IMR-90 (cell line): ENCODE results near the gene ITSN2. TPM values are rescaled to one million over a fixed set of nuclear protein-coding genes. Genes with fewer than 3 reads are reported as not detected.
A peak's percentile ranks its signal among the peaks of the same experiment; 100 is the strongest.

Experiments used
- ATAC-seq: fragments of 200-7000 bp; cut with Tn5 transposase; 2 replicates; pipeline ENCODE4 v1.9.1; 2020; ENCODE audit warnings: low read depth, mild to moderate bottlenecking, moderate library complexity
- BruUV-seq: library from RNA; stranded (reverse); fragments of 400-500 nt; replicated peaks from 2 replicates; lab custom pipeline; 2021; lab: Mats Ljungman, UMichigan
- CTCF ChIA-PET: fragments of 300-600 bp; formaldehyde crosslinking; extraction: SDS; loops from one replicate; lab custom pipeline; 2021; ENCODE audit warnings: antibody characterized with exemption; lab: Yijun Ruan, JAX
- POLR2A ChIA-PET: fragments of 300-600 bp; sonication (Branson Sonifier 250); formaldehyde crosslinking; loops from one replicate; lab custom pipeline; 2022; ENCODE audit warnings: antibody characterized with exemption; ENCODE audit not compliant: unreplicated experiment; lab: Charles Lee
- DNase-seq: peaks from one replicate; pipeline ENCODE4 v3.0.0; 2013
- H2AFZ ChIP-seq: replicated peaks from 2 replicates; pipeline ENCODE3; 2013; ENCODE audit warnings: low read length, mild to moderate bottlenecking; ENCODE audit not compliant: poor library complexity
- H2AK5ac ChIP-seq: 2 replicates; pipeline ENCODE4 v1.6.1; 2013; ENCODE audit warnings: low read depth, low read length, inconsistent platforms
- H2AK9ac ChIP-seq: replicated peaks from 2 replicates; pipeline ENCODE3; 2013; ENCODE audit warnings: mild to moderate bottlenecking, low read depth, low read length, moderate library complexity; ENCODE audit not compliant: poor library complexity
- H2BK120ac ChIP-seq: 2 replicates; pipeline ENCODE4 v1.6.1; 2013; ENCODE audit warnings: low read depth, low read length, inconsistent platforms
- H2BK15ac ChIP-seq: 3 replicates; pipeline ENCODE4 v1.6.1; 2013; ENCODE audit warnings: low read depth, low read length, inconsistent platforms
- H2BK20ac ChIP-seq: 2 replicates; pipeline ENCODE4 v1.6.1; 2013; ENCODE audit warnings: low read depth, mild to moderate bottlenecking, inconsistent platforms, low read length, moderate library complexity
- H2BK5ac ChIP-seq: 2 replicates; pipeline ENCODE4 v1.6.1; 2013; ENCODE audit warnings: mild to moderate bottlenecking, low read depth, low read length, inconsistent platforms; ENCODE audit not compliant: poor library complexity, severe bottlenecking
- H3K14ac ChIP-seq: replicated peaks from 2 replicates; pipeline ENCODE4 v1.6.1; 2013; ENCODE audit warnings: low read depth, low read length, inconsistent platforms
- H3K18ac ChIP-seq: 2 replicates; pipeline ENCODE4 v1.6.1; 2013; ENCODE audit warnings: low read depth, low read length, control low read depth
- H3K23ac ChIP-seq: 2 replicates; pipeline ENCODE4 v1.6.1; 2013; ENCODE audit warnings: low read depth, low read length, inconsistent platforms
- H3K27ac ChIP-seq: 2 replicates; pipeline ENCODE4 v1.5.1; 2013; ENCODE audit warnings: mild to moderate bottlenecking, control low read depth, low read length; ENCODE audit not compliant: insufficient read depth
- H3K27me3 ChIP-seq: 2 replicates; pipeline ENCODE4 v1.6.1; 2013; ENCODE audit warnings: low read length; ENCODE audit not compliant: control insufficient read depth, insufficient read depth
- H3K36me3 ChIP-seq: 2 replicates; pipeline ENCODE4 v1.6.1; 2013; ENCODE audit warnings: low read length, mixed read lengths; ENCODE audit not compliant: control insufficient read depth, insufficient read depth
- H3K4ac ChIP-seq: 2 replicates; pipeline ENCODE4 v1.6.1; 2013; ENCODE audit warnings: low read depth, low read length, inconsistent platforms
- H3K4me1 ChIP-seq: 2 replicates; pipeline ENCODE4 v1.6.1; 2013; ENCODE audit warnings: low read length, mixed read lengths; ENCODE audit not compliant: control insufficient read depth, insufficient read depth
- H3K4me2 ChIP-seq: 2 replicates; pipeline ENCODE4 v1.6.1; 2013; ENCODE audit warnings: low read depth, mild to moderate bottlenecking, control low read depth, low read length, moderate library complexity
- H3K4me3 ChIP-seq: 2 replicates; pipeline ENCODE4 v1.5.1; 2013; ENCODE audit warnings: low read depth, mild to moderate bottlenecking, control low read depth, low read length, moderate library complexity; ENCODE audit not compliant: insufficient read depth
- H3K56ac ChIP-seq: 2 replicates; pipeline ENCODE4 v1.6.1; 2013; ENCODE audit warnings: low read length, inconsistent platforms; ENCODE audit not compliant: insufficient read depth; ENCODE audit errors: extremely low read depth
- H3K79me1 ChIP-seq, 2 experiments: 2 replicates each; pipeline ENCODE4 v1.6.1; 2013; ENCODE audit warnings: low read length in 2 of 2, inconsistent platforms in 1 of 2, low read depth in 1 of 2
- H3K9ac ChIP-seq: 2 replicates; pipeline ENCODE4 v1.6.1; 2013; ENCODE audit warnings: low read depth, low read length, control low read depth
- H3K9me1 ChIP-seq: 2 replicates; pipeline ENCODE4 v1.6.1; 2013; ENCODE audit warnings: low read length, inconsistent platforms; ENCODE audit not compliant: insufficient read depth
- H3K9me3 ChIP-seq: 2 replicates; pipeline ENCODE4 v1.6.1; 2013; ENCODE audit warnings: low read length; ENCODE audit not compliant: control insufficient read depth, insufficient read depth
- H4K20me1 ChIP-seq: 2 replicates; pipeline ENCODE4 v1.6.1; 2013; ENCODE audit warnings: low read length, inconsistent platforms; ENCODE audit not compliant: insufficient read depth
- H4K5ac ChIP-seq: 2 replicates; pipeline ENCODE4 v1.6.1; 2013; ENCODE audit warnings: mild to moderate bottlenecking, low read depth, low read length, control low read depth
- H4K8ac ChIP-seq, 2 experiments: 2 replicates each; pipeline ENCODE4 v1.6.1; 2013; ENCODE audit warnings: low read depth in 2 of 2, low read length in 2 of 2, control low read depth in 1 of 2, inconsistent platforms in 1 of 2
- H4K91ac ChIP-seq: 2 replicates; pipeline ENCODE4 v1.6.1; 2013; ENCODE audit warnings: low read depth, low read length, inconsistent platforms; ENCODE audit not compliant: insufficient read depth
- CHD1 ChIP-seq: IDR thresholded peaks from 2 replicates; pipeline ENCODE4 v1.6.1; 2012; ENCODE audit warnings: low read depth, low read length, improper control_type of control experiment
- FOS ChIP-seq: fragments of 150-350 bp; IDR thresholded peaks from 2 replicates; pipeline ENCODE4 v1.6.1; 2016; ENCODE audit warnings: low read depth, low read length
- MAFK ChIP-seq: IDR thresholded peaks from 2 replicates; pipeline ENCODE4 v1.6.1; 2012; ENCODE audit warnings: low read depth, low read length, improper control_type of control experiment
- MXI1 ChIP-seq: IDR thresholded peaks from 2 replicates; pipeline ENCODE4 v1.6.1; 2012; ENCODE audit warnings: low read depth, mild to moderate bottlenecking, low read length, moderate library complexity, borderline replicate concordance
- WGBS, 2 experiments: methylation state at CpG; one replicate each; pipeline versions ENCODE4 v1.1.5 to v1.1.7; 2013; ENCODE audit warnings: missing lambda C conversion rate in 2 of 2; ENCODE audit not compliant: insufficient read length in 1 of 2; ENCODE audit errors: extremely low coverage in 2 of 2; 5-methylcytosine and 5-hydroxymethylcytosine counted together
- dilution Hi-C: fragments of 300-500 bp; cut with HindIII; formaldehyde crosslinking; loops from one replicate; pipeline ENCODE4 v1.14.3; 2018; ENCODE audit warnings: low sequenced_read_pairs; ENCODE audit not compliant: unreplicated experiment
- in situ Hi-C: fragments of 300-500 bp; cut with MboI; formaldehyde crosslinking; loops from 3 replicates; pipeline ENCODE4 v1.14.3; 2019; ENCODE audit warnings: low sequenced_read_pairs, inconsistent platforms, mixed read lengths
- intact Hi-C: fragments of 100-400 bp; cut with micrococcal nuclease; formaldehyde crosslinking; loops from 2 replicates; pipeline ENCODE4 v1.10.0; 2022
- polyA plus RNA-seq, 3 experiments: library from polyadenylated mRNA; depleted of rRNA; stranded (reverse); fragments of >200 nt; gene quantifications; 2 replicates each; pipeline ENCODE4 v1.2.3, GENCODE V29; 2012; ENCODE audit warnings: low replicate concordance in 1 of 3
- total RNA-seq: library from RNA; depleted of rRNA; stranded (reverse); fragments of >200 nt; gene quantifications from 2 replicates; pipeline ENCODE4 v1.2.3, GENCODE V29; 2012

ITSN2 gene
- total and polyA plus RNA-seq, 2 of the 4 experiments (the other 2 are of a cell fraction) = 10.7 to 17.2 TPM

DNA sequence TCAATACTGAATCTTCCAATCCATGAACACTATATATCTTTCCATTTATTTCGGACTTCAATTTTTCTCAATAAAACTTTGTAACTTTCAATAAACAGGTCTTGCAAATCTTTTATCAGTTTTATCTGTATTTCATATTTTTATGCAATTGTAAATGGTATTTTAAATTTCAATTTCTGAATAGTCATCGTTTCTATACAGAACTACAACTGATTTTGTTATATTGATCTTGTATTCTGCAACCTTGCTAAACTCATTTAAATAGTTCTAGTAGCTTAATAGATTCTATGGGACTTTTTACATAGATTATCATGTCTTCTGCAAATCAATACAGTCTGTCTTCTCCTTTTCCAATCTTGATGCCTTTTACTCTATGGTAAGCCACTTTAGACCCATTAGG lies 95.1 kb downstream of the ITSN2 start:
- Histone ChIP-seq H2AFZ (no peak overlapping the region), H3K9me1 (peaks cover 2% of the 10 kb centered on the region; the same call in 1 of the 2 replicates), H2AK9ac (no peak overlapping the region), H3K36me3 (peaks cover 7% of the 10 kb centered on the region), H3K27me3 (no peaks in the 10 kb centered on the region), H3K9ac (no peak overlapping the region), H3K9me3 (no peaks in the 10 kb centered on the region), H3K27ac (no peak overlapping the region), H4K20me1 (no peaks in the 10 kb centered on the region), H2BK20ac (no peak overlapping the region), H3K4me3 (no peak overlapping the region), H3K14ac (no peak overlapping the region), H4K5ac (no peak overlapping the region), H3K4me2 (no peak overlapping the region), H4K91ac (no peak overlapping the region), H2AK5ac (no peak overlapping the region), H3K23ac (no peak overlapping the region), H2BK120ac (no peak overlapping the region), H3K4me1 (peaks cover 3% of the 10 kb centered on the region; the same call in 1 of the 2 replicates), H3K56ac (no peak overlapping the region), H4K8ac (no peak overlapping the region), H3K18ac (no peak overlapping the region), H2BK5ac (no peak overlapping the region), H3K79me1 (no peaks in the 10 kb centered on the region), H2BK15ac (no peak overlapping the region), H3K4ac (no peak overlapping the region)
- in situ Hi-C loops (no loop called here), intact Hi-C loops (no loop called here), dilution Hi-C loops (no loop called here)
- TF ChIP-seq MAFK (peak; percentile 33; the same call in 1 of the 2 replicates), MXI1 (no peak), CHD1 (no peak), FOS (no peak)
- ChIA-PET POLR2A (no interaction called here), CTCF (no interaction called here)
- DNase-seq = no peak
- BruUV-seq = no TSS peak
- WGBS, 2 experiments = no CpG with 5 or more reads among the region's 2 CpGs
- no peak for ATAC-seq
